ENCODE results near the gene HSF2BP.
"Not testable (repeated sequence)": the region's sequence is repeated elsewhere in the genome, so short reads cannot be mapped to it uniquely, and the experiment has no call there.

HSF2BP gene

DNA sequence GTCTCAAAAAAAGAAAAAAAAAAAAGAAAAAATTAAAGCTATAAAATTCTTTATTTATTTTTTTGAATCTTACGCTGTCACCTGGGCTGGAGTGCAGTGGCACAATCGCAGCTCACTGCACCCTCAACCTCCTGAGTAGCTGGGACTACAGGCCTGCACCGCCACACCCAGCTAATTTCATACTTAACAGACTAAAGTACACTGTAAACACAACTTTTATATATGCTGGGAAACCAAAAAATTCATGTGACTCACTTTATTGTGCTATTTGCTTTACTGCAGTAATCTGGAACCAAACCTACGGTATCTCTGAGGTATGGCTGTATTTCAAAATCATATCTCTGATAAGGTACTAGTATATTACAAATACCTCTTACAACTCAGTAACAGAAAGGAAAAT lies 40.3 kb downstream of the HSF2BP start:
- Histone ChIP-seq H4K8ac (ENCODE audit: low read depth, low read length) (no peak overlapping the region), H3K4me3 (ENCODE audit: low read depth, low read length) (no peak overlapping the region), H2AFZ (ENCODE audit: insufficient read depth, low read length, poor library complexity) (no peak overlapping the region), H3K4me2 (ENCODE audit: low read length) (no peak overlapping the region), H3K4ac (ENCODE audit: low read depth, low read length) (no peak overlapping the region), H3K79me1 (ENCODE audit: low read length) (no peaks in the 10 kb centered on the region), H2BK120ac (ENCODE audit: insufficient read depth, low read length, poor library complexity) (no peak overlapping the region), H3K23ac (ENCODE audit: low read length) (no peak overlapping the region), H3K36me3 (ENCODE audit: control insufficient read depth in 1 of 2, insufficient read depth in 2 of 2, low read length in 2 of 2) (peaks cover 0 to 3% of the 10 kb centered on the region in 2 experiments), H2AK5ac (ENCODE audit: low read length) (no peak overlapping the region), H4K12ac (ENCODE audit: low read depth, low read length) (no peak overlapping the region), H3K9me3 (ENCODE audit: insufficient read depth, low read depth, low read length) (peaks cover 5% of the 10 kb centered on the region), H3K9ac (ENCODE audit: low read length) (no peak overlapping the region), H4K91ac (ENCODE audit: low read depth, low read length) (no peak overlapping the region), H3K4me1 (ENCODE audit: control insufficient read depth in 1 of 2, insufficient read depth in 2 of 2, low read length in 2 of 2) (no peaks in the 10 kb centered on the region), H3K79me2 (ENCODE audit: control insufficient read depth, insufficient read depth, low read length, poor library complexity) (no peaks in the 10 kb centered on the region), H3K27ac (ENCODE audit: low read depth, low read length) (no peak overlapping the region), H3K14ac (ENCODE audit: low read length) (no peak overlapping the region), H2BK5ac (ENCODE audit: low read depth, low read length, poor library complexity) (no peak overlapping the region), H3K27me3 (ENCODE audit: insufficient read depth, low read length) (no peaks in the 10 kb centered on the region), H3K18ac (ENCODE audit: low read length) (no peak overlapping the region), H2BK12ac (ENCODE audit: low read length) (no peak overlapping the region)
- peak in 1 of 2 donors; percentile 35 for DNase-seq
- no CpG with 5 or more reads among the region's 4 CpGs for WGBS (ENCODE audit: extremely low coverage, insufficient coverage, insufficient read length)

DNA sequence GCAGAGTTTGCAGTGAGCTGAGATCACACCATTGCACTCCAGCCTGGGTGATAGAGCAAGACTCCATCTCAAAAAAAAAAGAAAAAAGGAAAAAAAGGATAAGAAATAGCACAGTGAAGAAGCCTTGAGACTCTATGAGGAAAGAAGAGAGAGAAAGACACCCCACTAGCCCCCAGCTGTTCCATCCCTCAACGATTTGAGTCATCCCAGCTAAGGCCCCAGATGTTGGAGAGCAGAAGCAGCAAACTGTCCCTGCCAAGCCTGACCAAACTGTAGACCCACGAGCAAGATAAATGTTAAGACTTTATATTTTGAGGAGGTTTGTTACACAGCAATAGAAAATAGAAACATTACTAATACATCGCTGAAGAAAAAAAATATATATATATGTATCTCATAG lies 42.4 kb downstream of the HSF2BP start:
- DNase-seq; H4K12ac ChIP-seq (ENCODE audit: low read depth, low read length); H3K4ac ChIP-seq (ENCODE audit: low read depth, low read length); H3K23ac ChIP-seq (ENCODE audit: low read length); H3K4me1 ChIP-seq (ENCODE audit: control insufficient read depth in 1 of 2, insufficient read depth in 2 of 2, low read length in 2 of 2); H2AK5ac ChIP-seq (ENCODE audit: low read length); H3K79me1 ChIP-seq (ENCODE audit: low read length); H3K9me3 ChIP-seq (ENCODE audit: insufficient read depth, low read depth, low read length); H2BK12ac ChIP-seq (ENCODE audit: low read length); H4K8ac ChIP-seq (ENCODE audit: low read depth, low read length); H3K27ac ChIP-seq (ENCODE audit: low read depth, low read length); H3K36me3 ChIP-seq (ENCODE audit: control insufficient read depth in 1 of 2, insufficient read depth in 2 of 2, low read length in 2 of 2); H3K4me2 ChIP-seq (ENCODE audit: low read length); H3K18ac ChIP-seq (ENCODE audit: low read length); H3K4me3 ChIP-seq (ENCODE audit: low read depth, low read length); H4K91ac ChIP-seq (ENCODE audit: low read depth, low read length); H2AFZ ChIP-seq (ENCODE audit: insufficient read depth, low read length, poor library complexity); H2BK5ac ChIP-seq (ENCODE audit: low read depth, low read length, poor library complexity); H3K79me2 ChIP-seq (ENCODE audit: control insufficient read depth, insufficient read depth, low read length, poor library complexity); H3K9ac ChIP-seq (ENCODE audit: low read length); H3K14ac ChIP-seq (ENCODE audit: low read length); H3K27me3 ChIP-seq (ENCODE audit: insufficient read depth, low read length): not testable (repeated sequence)
- no CpG with 5 or more reads among the region's 3 CpGs for WGBS (ENCODE audit: extremely low coverage, insufficient coverage, insufficient read length)
- H2BK120ac ChIP-seq (ENCODE audit: insufficient read depth, low read length, poor library complexity) = peak overlapping the region; percentile 31

DNA sequence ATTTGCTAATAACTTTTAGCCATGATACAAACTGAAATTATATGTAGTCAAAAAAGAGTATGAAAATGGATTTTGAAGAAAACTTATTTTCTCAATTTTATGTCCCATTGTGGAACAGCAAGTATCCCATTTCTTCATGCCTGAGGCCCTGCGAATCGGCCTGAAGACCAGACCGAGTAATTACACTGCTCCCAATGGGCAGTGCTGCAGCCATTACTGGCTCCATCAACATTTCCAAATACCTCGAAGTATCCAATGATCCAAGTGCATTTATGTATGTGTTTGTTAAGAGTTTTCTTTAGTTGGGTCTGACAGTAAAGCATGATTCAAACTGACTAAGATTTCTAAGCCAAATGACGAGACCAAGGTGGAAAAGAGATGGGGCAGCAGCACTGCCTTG lies 44.4 kb downstream of the HSF2BP start:
- Histone ChIP-seq H2BK12ac (ENCODE audit: low read length) (no peak overlapping the region), H3K9ac (ENCODE audit: low read length) (no peak overlapping the region), H3K79me1 (ENCODE audit: low read length) (peaks cover 7% of the 10 kb centered on the region), H3K4ac (ENCODE audit: low read depth, low read length) (no peak overlapping the region), H4K91ac (ENCODE audit: low read depth, low read length) (no peak overlapping the region), H4K12ac (ENCODE audit: low read depth, low read length) (no peak overlapping the region), H3K36me3 (ENCODE audit: control insufficient read depth in 1 of 2, insufficient read depth in 2 of 2, low read length in 2 of 2) (no peaks in the 10 kb centered on the region), H4K8ac (ENCODE audit: low read depth, low read length) (no peak overlapping the region), H3K27me3 (ENCODE audit: insufficient read depth, low read length) (no peaks in the 10 kb centered on the region), H3K18ac (ENCODE audit: low read length) (no peak overlapping the region), H3K14ac (ENCODE audit: low read length) (no peak overlapping the region), H3K23ac (ENCODE audit: low read length) (no peak overlapping the region), H3K27ac (ENCODE audit: low read depth, low read length) (no peak overlapping the region), H3K9me3 (ENCODE audit: insufficient read depth, low read depth, low read length) (peaks cover 2% of the 10 kb centered on the region), H2BK120ac (ENCODE audit: insufficient read depth, low read length, poor library complexity) (no peak overlapping the region), H3K79me2 (ENCODE audit: control insufficient read depth, insufficient read depth, low read length, poor library complexity) (no peaks in the 10 kb centered on the region), H2AFZ (ENCODE audit: insufficient read depth, low read length, poor library complexity) (no peak overlapping the region), H2AK5ac (ENCODE audit: low read length) (no peak overlapping the region), H2BK5ac (ENCODE audit: low read depth, low read length, poor library complexity) (no peak overlapping the region), H3K4me2 (ENCODE audit: low read length) (no peak overlapping the region), H3K4me1 (ENCODE audit: control insufficient read depth in 1 of 2, insufficient read depth in 2 of 2, low read length in 2 of 2) (peaks cover 7 to 8% of the 10 kb centered on the region in 2 experiments), H3K4me3 (ENCODE audit: low read depth, low read length) (no peak overlapping the region)
- no peak for DNase-seq
- WGBS (ENCODE audit: extremely low coverage, insufficient coverage, insufficient read length) = no CpG with 5 or more reads among the region's 5 CpGs

DNA sequence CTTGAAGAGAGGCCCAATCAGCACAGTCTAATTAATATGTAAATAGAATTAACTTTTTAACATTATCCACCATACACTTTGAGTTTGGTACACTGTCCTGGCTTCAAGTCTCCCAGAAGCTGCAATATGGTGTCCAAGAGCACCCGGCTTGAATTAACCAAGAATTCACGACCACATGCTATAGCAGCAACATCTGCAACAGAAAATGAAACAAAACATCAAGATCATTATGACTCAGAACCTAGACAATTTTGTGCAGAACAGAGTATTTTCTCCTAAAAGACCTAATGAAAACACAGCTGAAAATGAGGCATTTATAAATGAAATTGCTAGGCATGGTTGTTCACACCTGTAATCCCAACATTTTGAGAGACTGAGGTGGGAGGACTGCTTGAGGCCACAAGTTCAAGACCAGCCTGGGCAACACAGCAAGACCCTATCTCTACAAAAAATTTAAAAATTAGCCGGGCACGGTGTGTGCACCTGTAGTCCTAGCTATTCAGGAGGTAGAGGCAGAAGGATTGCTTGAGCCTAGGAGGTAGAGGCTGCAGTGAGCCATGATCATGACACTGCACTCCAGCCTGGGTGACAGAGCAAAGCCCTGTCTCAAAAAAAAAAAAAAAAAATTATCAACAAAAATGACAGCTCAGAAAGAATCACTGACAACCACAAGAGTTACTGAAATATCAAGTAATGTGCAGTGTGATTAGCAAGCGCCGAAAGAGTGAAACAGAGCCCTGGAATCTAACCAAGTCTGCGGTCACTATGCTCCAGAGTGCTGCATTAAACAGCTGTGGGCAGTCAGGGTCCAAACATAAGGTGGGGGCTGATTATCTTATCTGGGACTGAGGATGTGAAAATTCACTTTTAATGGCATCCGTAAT lies 45.3 kb downstream of the HSF2BP start:
- Histone ChIP-seq H3K27me3 (ENCODE audit: insufficient read depth, low read length) (no peaks in the 10 kb centered on the region), H3K9me3 (ENCODE audit: insufficient read depth, low read depth, low read length) (no peaks in the 10 kb centered on the region), H3K27ac (ENCODE audit: low read depth, low read length) (no peak overlapping the region), H3K36me3 (ENCODE audit: control insufficient read depth in 1 of 2, insufficient read depth in 2 of 2, low read length in 2 of 2) (no peaks in the 10 kb centered on the region), H3K14ac (ENCODE audit: low read length) (no peak overlapping the region), H2AK5ac (ENCODE audit: low read length) (no peak overlapping the region), H3K4me3 (ENCODE audit: low read depth, low read length) (no peak overlapping the region), H2BK12ac (ENCODE audit: low read length) (no peak overlapping the region), H4K12ac (ENCODE audit: low read depth, low read length) (no peak overlapping the region), H3K4ac (ENCODE audit: low read depth, low read length) (no peak overlapping the region), H4K91ac (ENCODE audit: low read depth, low read length) (no peak overlapping the region), H2BK5ac (ENCODE audit: low read depth, low read length, poor library complexity) (no peak overlapping the region), H2BK120ac (ENCODE audit: insufficient read depth, low read length, poor library complexity) (no peak overlapping the region), H4K8ac (ENCODE audit: low read depth, low read length) (no peak overlapping the region), H3K79me1 (ENCODE audit: low read length) (peaks cover 12% of the 10 kb centered on the region), H3K9ac (ENCODE audit: low read length) (no peak overlapping the region), H3K23ac (ENCODE audit: low read length) (no peak overlapping the region), H3K79me2 (ENCODE audit: control insufficient read depth, insufficient read depth, low read length, poor library complexity) (no peaks in the 10 kb centered on the region), H3K4me2 (ENCODE audit: low read length) (no peak overlapping the region), H2AFZ (ENCODE audit: insufficient read depth, low read length, poor library complexity) (no peak overlapping the region), H3K18ac (ENCODE audit: low read length) (no peak overlapping the region), H3K4me1 (ENCODE audit: control insufficient read depth in 1 of 2, insufficient read depth in 2 of 2, low read length in 2 of 2) (peaks cover 12 to 13% of the 10 kb centered on the region in 2 experiments)
- DNase-seq = no peak
- WGBS (ENCODE audit: extremely low coverage, insufficient coverage, insufficient read length) = no CpG with 5 or more reads among the region's 8 CpGs
